ENCODE data around the gene SHROOM3. TPM values are rescaled to one million over a fixed set of nuclear protein-coding genes. Genes with fewer than 3 reads are reported as not detected.

SHROOM3 gene
- total and polyA plus RNA-seq, 2 of the 13 experiments (the other 11 are each of a cell fraction or from before 2014, with no cell fraction given): 0.01 TPM; not detected in 1

GRCh38 chr4:76459291-76459723, 24.3 kb downstream of the SHROOM3 start:
- in situ Hi-C loops (cut with HindIII; ENCODE audit: extremely low pct_ligation_motif_present, low pct_unique_long_range_greater_than_20kb): no loop called here

More at GRCh38 chr4:76459291-76459723, 24.3 kb downstream of the SHROOM3 start:
- H3K27me3 ChIP-seq (ENCODE audit: control insufficient read depth in 1 of 2, insufficient read depth in 2 of 2, low read length in 2 of 2): no peaks in the 10 kb centered on the region
- ChIA-PET POLR2A (no interaction called here), CTCF (ENCODE audit: low intra/inter-chr PET ratio, low total read pairs) (no interaction called here)
- H3K9ac ChIP-seq (ENCODE audit: insufficient read depth, low read depth, low read length): no peak overlapping the region
- no peak overlapping the region for H2AFZ ChIP-seq (ENCODE audit: low read length)
- FAIRE-seq (no peak), ATAC-seq (no peak), DNase-seq (ENCODE audit: low spot score) (no peak)
- H4K20me1 ChIP-seq (ENCODE audit: insufficient read depth, low read length): no peaks in the 10 kb centered on the region
- intact Hi-C loops (cut with micrococcal nuclease; ENCODE audit: unreplicated experiment): no loop called here
- WGBS (ENCODE audit: low lambda C conversion rate): 67% methylated on average over 11 of the region's 11 CpGs
- peaks cover 17% of the 10 kb centered on the region for H3K9me3 ChIP-seq (ENCODE audit: low read length)
- BruUV-seq (replicated peaks): no TSS peak
- no peak overlapping the region for H3K27ac ChIP-seq (ENCODE audit: extremely low read length, insufficient read depth, low read length)
- no peak overlapping the region for H3K4me3 ChIP-seq (replicated peaks in 1 of 3; ENCODE audit: insufficient read depth in 1 of 3, low read depth in 2 of 3, low read length in 3 of 3)
- no peaks in the 10 kb centered on the region for H3K4me1 ChIP-seq (ENCODE audit: insufficient read depth, low read length)
- H3K4me2 ChIP-seq (ENCODE audit: low read depth, low read length): no peak overlapping the region
- H3K36me3 ChIP-seq (replicated peaks in 1 of 2; ENCODE audit: control insufficient read depth in 1 of 2, insufficient read depth in 2 of 2, low read length in 2 of 2): no peaks in the 10 kb centered on the region
- no peaks in the 10 kb centered on the region for H3K79me2 ChIP-seq (ENCODE audit: insufficient read depth, low read length)
- peak; percentile 40 to 59; a peak in 3 of 4 replicates for TF ChIP-seq MAFK (conservative IDR thresholded peaks at IDR 0.05 in 1 of 2, IDR thresholded peaks at IDR 0.05 in 1 of 2; ENCODE audit: low read length in 2 of 2)
- TF ChIP-seq, protein P1, sequence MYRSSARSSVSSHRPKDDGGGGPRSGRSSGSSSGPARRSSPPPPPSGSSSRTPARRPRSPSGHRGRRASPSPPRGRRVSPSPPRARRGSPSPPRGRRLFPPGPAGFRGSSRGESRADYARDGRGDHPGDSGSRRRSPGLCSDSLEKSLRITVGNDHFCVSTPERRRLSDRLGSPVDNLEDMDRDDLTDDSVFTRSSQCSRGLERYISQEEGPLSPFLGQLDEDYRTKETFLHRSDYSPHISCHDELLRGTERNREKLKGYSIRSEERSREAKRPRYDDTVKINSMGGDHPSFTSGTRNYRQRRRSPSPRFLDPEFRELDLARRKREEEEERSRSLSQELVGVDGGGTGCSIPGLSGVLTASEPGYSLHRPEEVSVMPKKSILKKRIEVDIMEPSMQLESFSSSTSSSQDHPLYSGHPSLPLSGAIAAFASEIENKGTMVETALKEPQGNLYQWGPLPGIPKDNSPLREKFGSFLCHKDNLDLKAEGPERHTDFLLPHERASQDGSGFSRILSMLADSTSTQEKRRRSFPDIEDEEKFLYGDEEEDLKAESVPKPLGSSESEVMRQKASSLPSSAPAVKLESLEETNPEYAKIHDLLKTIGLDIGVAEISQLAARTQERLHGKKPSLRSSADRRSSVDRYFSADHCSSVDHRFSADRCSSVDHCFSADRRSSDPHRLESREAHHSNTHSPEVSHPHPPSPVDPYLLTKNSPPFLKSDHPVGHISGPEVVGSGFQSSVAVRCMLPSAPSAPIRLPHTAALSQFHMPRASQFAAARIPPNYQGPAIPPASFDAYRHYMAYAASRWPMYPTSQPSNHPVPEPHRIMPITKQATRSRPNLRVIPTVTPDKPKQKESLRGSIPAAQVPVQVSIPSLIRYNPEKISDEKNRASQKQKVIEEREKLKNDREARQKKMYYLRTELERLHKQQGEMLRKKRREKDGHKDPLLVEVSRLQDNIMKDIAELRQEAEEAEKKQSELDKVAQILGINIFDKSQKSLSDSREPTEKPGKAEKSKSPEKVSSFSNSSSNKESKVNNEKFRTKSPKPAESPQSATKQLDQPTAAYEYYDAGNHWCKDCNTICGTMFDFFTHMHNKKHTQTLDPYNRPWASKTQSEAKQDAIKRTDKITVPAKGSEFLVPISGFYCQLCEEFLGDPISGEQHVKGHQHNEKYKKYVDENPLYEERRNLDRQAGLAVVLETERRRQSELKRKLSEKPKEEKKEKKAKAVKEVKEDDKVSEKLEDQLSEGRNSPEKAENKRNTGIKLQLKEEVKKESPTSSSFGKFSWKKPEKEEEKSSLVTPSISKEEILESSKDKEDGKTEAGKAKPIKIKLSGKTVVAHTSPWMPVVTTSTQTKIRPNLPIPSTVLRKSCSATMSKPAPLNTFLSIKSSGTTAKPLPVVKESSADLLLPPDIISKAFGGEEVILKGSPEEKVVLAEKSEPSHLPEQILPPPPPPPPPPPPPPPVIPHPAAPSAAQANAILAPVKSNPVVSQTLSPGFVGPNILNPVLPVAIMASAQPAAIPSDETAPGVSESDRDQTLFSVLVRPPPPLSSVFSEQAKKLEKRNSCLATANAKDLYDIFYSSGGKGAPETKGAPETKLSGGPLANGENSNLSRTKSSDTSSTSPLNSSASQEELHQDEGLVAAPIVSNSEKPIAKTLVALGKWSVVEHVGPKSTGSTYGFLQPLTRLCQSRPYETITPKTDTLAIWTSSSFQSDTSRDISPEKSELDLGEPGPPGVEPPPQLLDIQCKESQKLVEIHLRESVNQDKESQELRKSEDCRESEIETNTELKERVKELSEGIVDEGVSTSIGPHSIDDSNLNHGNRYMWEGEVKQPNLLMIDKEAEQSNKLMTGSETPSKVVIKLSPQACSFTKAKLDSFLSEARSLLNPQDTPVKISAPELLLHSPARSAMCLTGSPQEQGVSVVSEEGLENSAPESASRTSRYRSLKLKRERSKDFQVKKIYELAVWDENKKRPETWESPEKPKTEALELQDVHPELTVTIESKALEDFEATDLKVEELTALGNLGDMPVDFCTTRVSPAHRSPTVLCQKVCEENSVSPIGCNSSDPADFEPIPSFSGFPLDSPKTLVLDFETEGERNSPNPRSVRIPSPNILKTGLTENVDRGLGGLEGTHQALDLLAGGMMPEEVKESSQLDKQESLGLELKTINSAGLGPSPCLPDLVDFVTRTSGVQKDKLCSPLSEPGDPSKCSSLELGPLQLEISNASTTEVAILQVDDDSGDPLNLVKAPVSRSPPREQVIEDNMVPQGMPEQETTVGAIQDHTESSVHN (CRISPR knock-in tag; IDR thresholded peaks at IDR 0.05): no peak
- peak; percentile 80 for TF ChIP-seq NFE2L2 (IDR thresholded peaks at IDR 0.05; ENCODE audit: low read length)

Data from HepG2 (cell line).